ENCODE data around the gene TRIM37.

- TF ChIP-seq CTCF (IDR thresholded peaks at IDR 0.05), result no peak
- no peak for TF ChIP-seq EZH2 (IDR thresholded peaks at IDR 0.05; ENCODE audit: borderline replicate concordance, insufficient read depth, low read depth, low read length, poor library complexity, severe bottlenecking)
Measured at GRCh38 chr17:58999500-58999899, 107.2 kb downstream of the TRIM37 start.

Measured in B cell (primary cell).